H1 (cell line): ENCODE data around the gene PLEKHG3. TPM values are rescaled to one million over a fixed set of nuclear protein-coding genes. Genes with fewer than 3 reads are reported as not detected.

Experiments used
- BACH1 ChIP-seq: IDR thresholded peaks from 2 replicates; pipeline ENCODE4 v1.6.1; 2012; ENCODE audit warnings: low read length, improper control_type of control experiment
- BCL11A ChIP-seq, 2 experiments: IDR thresholded peaks; one replicate each; pipeline ENCODE4 v1.6.1; 2011; ENCODE audit warnings: low read depth in 2 of 2, low read length in 2 of 2, mild to moderate bottlenecking in 2 of 2
- CHD2 ChIP-seq: IDR thresholded peaks from 2 replicates; pipeline ENCODE4 v1.6.1; 2012; ENCODE audit warnings: low read length, improper control_type of control experiment
- EGR1 ChIP-seq: IDR thresholded peaks from 2 replicates; pipeline ENCODE4 v1.6.1; 2011; ENCODE audit warnings: low read depth, low read length, borderline replicate concordance
- EP300 ChIP-seq, 2 experiments: IDR thresholded peaks; 1 replicate in 1 of 2; 2 replicates in 1 of 2; pipeline ENCODE4 v1.6.1; 2011 to 2012; ENCODE audit warnings: low read depth in 2 of 2, low read length in 2 of 2, mild to moderate bottlenecking in 2 of 2, borderline replicate concordance in 1 of 2, inconsistent platforms in 1 of 2, moderate library complexity in 1 of 2
- EZH2 ChIP-seq: fragments of 200-600 bp; sonication (generic); IDR thresholded peaks from 2 replicates; pipeline ENCODE4 v1.7.1; 2012; ENCODE audit warnings: low read depth, mild to moderate bottlenecking, moderate library complexity, low read length, inconsistent platforms; ENCODE audit not compliant: severe bottlenecking
- FOSL1 ChIP-seq: IDR thresholded peaks from 2 replicates; pipeline ENCODE4 v1.6.1; 2011; ENCODE audit warnings: mild to moderate bottlenecking, low read depth, low read length, moderate library complexity; ENCODE audit not compliant: insufficient read depth
- HDAC6 ChIP-seq: IDR thresholded peaks from one replicate; pipeline ENCODE4 v1.7.1; 2012; ENCODE audit warnings: low read depth, mild to moderate bottlenecking, inconsistent platforms, low read length, moderate library complexity
- JUND ChIP-seq: IDR thresholded peaks from 2 replicates; pipeline ENCODE4 v1.6.1; 2011; ENCODE audit warnings: mild to moderate bottlenecking, improper control_type of control experiment, low read length
- KDM4A ChIP-seq: IDR thresholded peaks from one replicate; pipeline ENCODE4 v1.7.1; 2012; ENCODE audit warnings: low read depth, mild to moderate bottlenecking, moderate library complexity, low read length, inconsistent platforms; ENCODE audit not compliant: severe bottlenecking
- NANOG ChIP-seq: IDR thresholded peaks from 2 replicates; pipeline ENCODE4 v1.6.1; 2011; ENCODE audit warnings: low read length, low read depth, mild to moderate bottlenecking, inconsistent platforms; ENCODE audit not compliant: insufficient read depth, poor library complexity, severe bottlenecking
- POLR2A ChIP-seq, 2 experiments: IDR thresholded peaks; 1 replicate in 1 of 2; 2 replicates in 1 of 2; pipeline ENCODE4 v1.6.1; 2011; ENCODE audit warnings: low read depth in 2 of 2, low read length in 2 of 2, mild to moderate bottlenecking in 2 of 2; ENCODE audit errors: control extremely low read depth in 1 of 2
- POU5F1 ChIP-seq: IDR thresholded peaks from 2 replicates; pipeline ENCODE4 v1.6.1; 2011; ENCODE audit warnings: low read depth, mild to moderate bottlenecking, low read length, moderate library complexity
- RNF2 ChIP-seq: fragments of 200-900, 300-1000 bp; sonication (generic); IDR thresholded peaks from 2 replicates; pipeline ENCODE4 v1.7.1; 2016; ENCODE audit warnings: borderline replicate concordance, low read depth, mild to moderate bottlenecking, antibody characterized with exemption, low read length; ENCODE audit not compliant: poor library complexity, severe bottlenecking; ENCODE audit errors: missing control alignments
- SAP30 ChIP-seq: fragments of 300-600 bp; sonication (generic); IDR thresholded peaks from 2 replicates; pipeline ENCODE4 v1.7.1; 2012; ENCODE audit warnings: low read length, moderate library complexity, mild to moderate bottlenecking, inconsistent platforms; ENCODE audit not compliant: insufficient read depth, insufficient replicate concordance
- SP2 ChIP-seq: IDR thresholded peaks from 2 replicates; pipeline ENCODE4 v1.6.1; 2012; ENCODE audit warnings: mild to moderate bottlenecking, low read length, inconsistent platforms
- SRF ChIP-seq: IDR thresholded peaks from 2 replicates; pipeline ENCODE4 v1.6.1; 2011; ENCODE audit warnings: mild to moderate bottlenecking, low read depth, low read length, moderate library complexity
- TBP ChIP-seq: IDR thresholded peaks from 2 replicates; pipeline ENCODE4 v1.6.1; 2011; ENCODE audit warnings: low read depth, low read length, improper control_type of control experiment
- TCF12 ChIP-seq: IDR thresholded peaks from 2 replicates; pipeline ENCODE4 v1.6.1; 2011; ENCODE audit warnings: low read depth, mild to moderate bottlenecking, low read length
- polyA plus RNA-seq, 7 experiments: library from polyadenylated mRNA; depleted of rRNA in 3 of 7; stranded (reverse) in 5 of 7; unstranded in 2 of 7; fragments of >200 nt in 5 of 7; fragments of 200-250 nt in 2 of 7; gene quantifications; 1 replicate in 5 of 7; 2 replicates in 1 of 7; 4 replicates in 1 of 7; pipeline versions ENCODE4 v1.2.1 to v1.2.3, GENCODE V29; 2011 to 2013; ENCODE audit warnings: missing spikeins in 2 of 7, mixed read lengths in 2 of 7
- total RNA-seq: library from RNA; stranded (reverse); fragmentation: NEBNext Ultra II Directional; extraction: Animal tissue kit (Norgen Biotek cat#: 25700); gene quantifications from 2 replicates; pipeline ENCODE4 v1.2.1, GENCODE V29; 2021
- TF ChIP-seq, protein P1 (sequence below): IDR thresholded peaks from 2 replicates; pipeline ENCODE4 v1.6.1; 2012; ENCODE audit warnings: inconsistent platforms
- TF ChIP-seq, protein P2 (sequence below): IDR thresholded peaks from 2 replicates; pipeline ENCODE4 v1.6.1; 2012; ENCODE audit warnings: inconsistent platforms
- TF ChIP-seq, protein P3 (sequence below): IDR thresholded peaks from 2 replicates; pipeline ENCODE4 v1.6.1; 2011; ENCODE audit warnings: low read length, improper control_type of control experiment

Gene PLEKHG3
- total and polyA plus RNA-seq, 2 of the 8 experiments (the other 6 are each of a cell fraction or from before 2014, with no cell fraction given), result 43.4 to 90.6 TPM

DNA sequence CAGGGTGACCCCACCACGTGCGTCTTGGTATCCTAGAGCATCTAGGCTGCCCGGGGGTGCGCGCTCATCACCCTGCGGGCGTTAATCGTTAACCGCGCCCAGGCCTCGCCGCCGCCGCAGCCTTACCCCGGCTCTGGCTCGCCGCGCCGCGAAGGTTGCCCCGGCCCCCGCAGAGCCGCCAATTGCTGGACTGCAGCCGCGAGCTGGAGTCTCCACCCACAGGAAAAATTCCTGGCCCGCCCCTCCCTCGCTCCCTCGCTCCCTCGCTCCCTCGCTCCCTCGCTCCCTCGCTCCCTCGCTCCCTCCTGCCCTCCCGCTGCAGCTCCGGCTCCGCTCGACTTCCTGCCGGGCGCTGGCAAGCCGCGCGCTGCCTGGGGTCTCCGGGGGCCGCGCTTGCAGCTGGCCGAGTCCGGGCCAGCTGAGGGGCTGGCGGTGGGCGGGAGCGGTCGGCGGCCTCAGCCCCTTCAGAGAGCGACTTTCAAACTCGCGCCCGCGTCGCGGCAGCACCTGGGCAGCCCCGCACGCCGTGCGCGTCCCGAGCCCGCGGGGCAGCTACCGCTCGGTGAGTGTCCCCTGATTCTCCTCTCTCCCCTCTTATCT, at the start of gene PLEKHG3 (continued):
- TF ChIP-seq, protein P1, sequence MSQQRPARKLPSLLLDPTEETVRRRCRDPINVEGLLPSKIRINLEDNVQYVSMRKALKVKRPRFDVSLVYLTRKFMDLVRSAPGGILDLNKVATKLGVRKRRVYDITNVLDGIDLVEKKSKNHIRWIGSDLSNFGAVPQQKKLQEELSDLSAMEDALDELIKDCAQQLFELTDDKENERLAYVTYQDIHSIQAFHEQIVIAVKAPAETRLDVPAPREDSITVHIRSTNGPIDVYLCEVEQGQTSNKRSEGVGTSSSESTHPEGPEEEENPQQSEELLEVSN, result 0 out of 2 replicates have a peak, but pooled peaks have one; percentile 32
- TF ChIP-seq EP300 (IDR thresholded peaks at IDR 0.05; ENCODE audit: borderline replicate concordance in 1 of 2, low read depth in 2 of 2, low read length in 2 of 2) (0 out of 3 replicates have a peak, but pooled peaks of 1 of the 2 experiments have one; percentile 12), FOSL1 (no peak), BCL11A (IDR thresholded peaks at IDR 0.05; ENCODE audit: low read depth in 2 of 2, low read length in 2 of 2) (no peak), EZH2 (no peak), SP2 (no peak), JUND (no peak), NANOG (peak; percentile 76), TCF12 (no peak), EGR1 (peak; percentile 68; the same call in 1 of the 2 replicates), KDM4A (peak; percentile 33), HDAC6 (no peak), POU5F1 (no peak), BACH1 (no peak), POLR2A (IDR thresholded peaks at IDR 0.05; ENCODE audit: control extremely low read depth in 1 of 2, low read depth in 2 of 2, low read length in 2 of 2) (no peak), RNF2 (no peak), SRF (no peak), CHD2 (no peak), SAP30 (no peak), TBP (no peak)
- TF ChIP-seq, protein P2, sequence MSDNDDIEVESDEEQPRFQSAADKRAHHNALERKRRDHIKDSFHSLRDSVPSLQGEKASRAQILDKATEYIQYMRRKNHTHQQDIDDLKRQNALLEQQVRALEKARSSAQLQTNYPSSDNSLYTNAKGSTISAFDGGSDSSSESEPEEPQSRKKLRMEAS, result peak; percentile 73
- TF ChIP-seq, protein P3, sequence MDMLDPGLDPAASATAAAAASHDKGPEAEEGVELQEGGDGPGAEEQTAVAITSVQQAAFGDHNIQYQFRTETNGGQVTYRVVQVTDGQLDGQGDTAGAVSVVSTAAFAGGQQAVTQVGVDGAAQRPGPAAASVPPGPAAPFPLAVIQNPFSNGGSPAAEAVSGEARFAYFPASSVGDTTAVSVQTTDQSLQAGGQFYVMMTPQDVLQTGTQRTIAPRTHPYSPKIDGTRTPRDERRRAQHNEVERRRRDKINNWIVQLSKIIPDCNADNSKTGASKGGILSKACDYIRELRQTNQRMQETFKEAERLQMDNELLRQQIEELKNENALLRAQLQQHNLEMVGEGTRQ, result no peak
